ENCODE data around the gene KNG1. TPM values are rescaled to one million over a fixed set of nuclear protein-coding genes. Genes with fewer than 3 reads are reported as not detected.

Gene KNG1
- total RNA-seq, 6 experiments from 2014 or later, result 432 to 1,537 (median 1,171) TPM

GRCh38 chr3:186775999-186776398 is 58.8 kb downstream of the KNG1 start:
- 74% methylated on average over 8 of the region's 8 CpGs for WGBS (ENCODE audit: insufficient coverage, low coverage, low lambda C conversion rate, missing lambda C conversion rate)
- Histone ChIP-seq H3K27ac (no peak overlapping the region), H3K36me3 (no peaks in the 10 kb centered on the region), H3K27me3 (no peaks in the 10 kb centered on the region), H3K4me3 (no peak overlapping the region), H3K9me3 (no peaks in the 10 kb centered on the region), H3K4me1 (peaks cover 0 to 5% (median 0%) of the 10 kb centered on the region in 4 donors)
- no peak for ATAC-seq
- intact Hi-C loops (cut with DNase I), result no loop called here
- TF ChIP-seq POLR2A (IDR thresholded peaks at IDR 0.05), result no peak
- no peak for TF ChIP-seq CTCF (IDR thresholded peaks at IDR 0.05)
- no peak for DNase-seq

GRCh38 chr3:186779204-186779603 is 62.0 kb downstream of the KNG1 start:
- peaks cover 0 to under 1% (median 0%) of the 10 kb centered on the region in 4 donors for H3K36me3 ChIP-seq
- DNase-seq (no peak), ATAC-seq (no peak)
- no peaks in the 10 kb centered on the region for H3K9me3 ChIP-seq
- intact Hi-C loops (cut with DNase I), result no loop called here
- H3K27ac ChIP-seq, result no peak overlapping the region
- 63% methylated on average over 3 of the region's 5 CpGs for WGBS (ENCODE audit: insufficient coverage, low coverage, low lambda C conversion rate, missing lambda C conversion rate)
- no peaks in the 10 kb centered on the region for H3K27me3 ChIP-seq
- TF ChIP-seq CTCF (IDR thresholded peaks at IDR 0.05), result no peak
- no peak for TF ChIP-seq POLR2A (IDR thresholded peaks at IDR 0.05)
- no peaks in the 10 kb centered on the region for H3K4me1 ChIP-seq
- H3K4me3 ChIP-seq, result no peak overlapping the region

- peak overlapping the region; percentile 96 to 98 (median 97) for H3K27ac ChIP-seq
- no peak for DNase-seq
- H3K9me3 ChIP-seq, result no peaks in the 10 kb centered on the region
- peaks cover 0 to 35% (median 28%) of the 10 kb centered on the region in 4 donors for H3K36me3 ChIP-seq
- H3K27me3 ChIP-seq, result no peaks in the 10 kb centered on the region
- intact Hi-C loops (cut with DNase I), result no loop called here
- peaks cover 0 to 30% (median 10%) of the 10 kb centered on the region in 4 donors for H3K4me1 ChIP-seq
- TF ChIP-seq CTCF (IDR thresholded peaks at IDR 0.05), result no peak
- TF ChIP-seq POLR2A (IDR thresholded peaks at IDR 0.05), result no peak
- H3K4me3 ChIP-seq, result peak overlapping the region; percentile 78 to 93 (median 80)
- peak; percentile 6 to 33 (median 22) for ATAC-seq
- 5% methylated on average over 20 of the region's 21 CpGs for WGBS (ENCODE audit: insufficient coverage, low coverage, low lambda C conversion rate, missing lambda C conversion rate)
Observed at GRCh38 chr3:186782542-186783057, 65.4 kb downstream of the KNG1 start.

GRCh38 chr3:186783058-186783730 is 66.0 kb downstream of the KNG1 start, which contains the start of gene EIF4A2:
Gene EIF4A2, plus strand, starts transcription at chr3:186783577. Its CDS starts 34 bp downstream, at chr3:186783611.
- intact Hi-C loops (cut with DNase I), result no loop called here
- TF ChIP-seq CTCF (IDR thresholded peaks at IDR 0.05), result no peak
- TF ChIP-seq POLR2A (IDR thresholded peaks at IDR 0.05), result peak; percentile 91
- DNase-seq (peak; percentile 90 to 93 (median 93)), ATAC-seq (peak; percentile 88 to 94 (median 91))
- Histone ChIP-seq H3K4me3 (peak within 1 kb of the TSS; percentile 78 to 93 (median 80)), H3K36me3 (peaks cover 6 to 41% (median 34%) of the 10 kb centered on the region in 4 donors), H3K9me3 (no peaks in the 10 kb centered on the region), H3K27me3 (no peaks in the 10 kb centered on the region), H3K27ac (peak within 1 kb of the TSS; percentile 96 to 98 (median 97)), H3K4me1 (peaks cover 0 to 33% (median 10%) of the 10 kb centered on the region in 4 donors)
- WGBS (ENCODE audit: insufficient coverage, low coverage, low lambda C conversion rate, missing lambda C conversion rate), result 0% methylated on average over 21 of the region's 60 CpGs
